DOHH2 (cell line): ENCODE measurements around the gene PRKCE.

ENCODE experiments used
- EZH2phosphoT487 ChIP-seq: fragments of 200-600 bp; sonication (generic); IDR thresholded peaks from 2 replicates; pipeline ENCODE4 v1.6.1; 2017; ENCODE audit warnings: borderline replicate concordance, mild to moderate bottlenecking, antibody characterized with exemption, low read length, moderate library complexity, mixed read lengths
- TF ChIP-seq, protein P1 (sequence below): fragments of 200-600 bp; sonication (generic); IDR thresholded peaks from one replicate; pipeline ENCODE4 v1.5.1; 2014; ENCODE audit warnings: antibody characterized with exemption, mild to moderate bottlenecking, low read depth, low read length; ENCODE audit not compliant: poor library complexity, severe bottlenecking

DNA sequence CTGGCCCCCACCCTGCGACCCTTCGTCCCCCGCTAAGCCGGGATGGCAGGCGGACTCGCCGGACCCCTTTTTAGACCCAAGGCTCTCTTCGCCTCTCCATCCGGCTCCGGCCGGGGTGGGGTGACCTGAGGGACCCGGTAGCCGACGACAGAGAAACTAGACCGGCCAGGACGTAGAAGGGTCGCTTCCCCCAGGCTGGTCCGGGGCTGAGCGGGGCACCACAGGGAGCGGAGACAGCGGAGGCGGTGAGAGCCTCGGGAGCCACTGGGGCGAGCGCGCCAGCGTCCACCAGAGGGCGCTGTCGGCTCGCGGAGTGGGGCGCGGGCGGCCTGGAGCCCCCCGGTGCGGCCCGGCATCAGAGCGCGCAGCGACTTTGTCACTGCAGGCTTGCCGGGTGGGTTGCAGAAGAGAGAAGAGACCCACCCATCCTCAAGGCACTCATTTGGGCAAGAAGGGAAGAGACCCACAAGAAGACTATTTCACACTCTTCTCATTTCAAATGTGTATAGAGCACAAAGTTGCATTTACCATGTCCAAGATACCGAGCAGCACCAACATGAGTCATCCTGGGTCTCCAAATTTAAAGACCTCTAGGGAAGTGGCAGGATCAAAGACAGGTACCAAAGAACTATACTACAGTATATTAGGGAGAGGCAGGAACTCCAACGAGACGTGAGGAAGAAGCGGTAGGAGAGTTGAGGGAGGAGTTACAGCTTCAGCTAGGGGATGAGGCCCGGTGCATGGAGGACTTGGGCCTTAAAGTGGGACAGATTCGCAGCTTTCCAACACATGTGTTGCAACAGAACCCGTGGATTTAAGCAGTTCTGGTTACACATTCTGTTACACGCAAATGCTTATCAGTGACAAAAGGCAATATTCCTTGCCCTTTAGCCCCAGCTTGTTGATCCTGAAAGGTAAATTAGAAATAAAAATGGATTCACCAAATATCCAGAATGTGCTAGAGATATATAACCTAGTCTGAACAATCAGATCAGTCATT, 7.6 kb upstream of the PRKCE start:
- TF ChIP-seq, protein P1, sequence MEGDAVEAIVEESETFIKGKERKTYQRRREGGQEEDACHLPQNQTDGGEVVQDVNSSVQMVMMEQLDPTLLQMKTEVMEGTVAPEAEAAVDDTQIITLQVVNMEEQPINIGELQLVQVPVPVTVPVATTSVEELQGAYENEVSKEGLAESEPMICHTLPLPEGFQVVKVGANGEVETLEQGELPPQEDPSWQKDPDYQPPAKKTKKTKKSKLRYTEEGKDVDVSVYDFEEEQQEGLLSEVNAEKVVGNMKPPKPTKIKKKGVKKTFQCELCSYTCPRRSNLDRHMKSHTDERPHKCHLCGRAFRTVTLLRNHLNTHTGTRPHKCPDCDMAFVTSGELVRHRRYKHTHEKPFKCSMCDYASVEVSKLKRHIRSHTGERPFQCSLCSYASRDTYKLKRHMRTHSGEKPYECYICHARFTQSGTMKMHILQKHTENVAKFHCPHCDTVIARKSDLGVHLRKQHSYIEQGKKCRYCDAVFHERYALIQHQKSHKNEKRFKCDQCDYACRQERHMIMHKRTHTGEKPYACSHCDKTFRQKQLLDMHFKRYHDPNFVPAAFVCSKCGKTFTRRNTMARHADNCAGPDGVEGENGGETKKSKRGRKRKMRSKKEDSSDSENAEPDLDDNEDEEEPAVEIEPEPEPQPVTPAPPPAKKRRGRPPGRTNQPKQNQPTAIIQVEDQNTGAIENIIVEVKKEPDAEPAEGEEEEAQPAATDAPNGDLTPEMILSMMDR, result peak; percentile 93
- TF ChIP-seq EZH2phosphoT487, result no peak; the same call in 1 of the 2 replicates
